GM12878 (cell line): ENCODE results near the gene SNRNP200. TPM values are rescaled to one million over a fixed set of nuclear protein-coding genes. Genes with fewer than 3 reads are reported as not detected.

Source experiments
- ATAC-seq: fragments of 200-7000 bp; cut with Tn5 transposase; 3 replicates; pipeline ENCODE4 v1.9.1; 2020; ENCODE audit warnings: mild to moderate bottlenecking, moderate library complexity
- BruUV-seq: library from RNA; stranded (reverse); fragments of 400-500 nt; replicated peaks from 2 replicates; lab custom pipeline; 2021; lab: Mats Ljungman, UMichigan
- CTCF ChIA-PET: fragments of 300-600 bp; sonication (Branson Sonifier 250); formaldehyde crosslinking; extraction: SDS; loops from one replicate; lab custom pipeline; 2021; ENCODE audit warnings: inconsistent platforms; lab: Yijun Ruan, JAX
- POLR2A ChIA-PET: fragments of 350-600 bp; formaldehyde crosslinking; extraction: SDS; loops from one replicate; lab custom pipeline; 2021; ENCODE audit warnings: inconsistent platforms; lab: Charles Lee
- RAD21 ChIA-PET: fragments of 300-600 bp; sonication (Branson Sonifier 250); formaldehyde crosslinking; loops from one replicate; lab custom pipeline; 2023; ENCODE audit warnings: antibody characterized with exemption; ENCODE audit not compliant: unreplicated experiment; lab: Charles Lee
- SMC1A ChIA-PET: fragments of 300-600 bp; sonication (Branson Sonifier 250); formaldehyde crosslinking; loops from one replicate; lab custom pipeline; 2023; ENCODE audit not compliant: unreplicated experiment, uncharacterized antibody; lab: Charles Lee
- DNase-seq: peaks from one replicate; pipeline ENCODE4 v3.0.0-alpha.2; 2011; ENCODE audit warnings: low read depth, low spot score
- FAIRE-seq: peaks from 3 replicates; lab custom pipeline; 2011; peaks lifted over from hg19 to GRCh38; lab: Jason Lieb, UNC
- H2AFZ ChIP-seq: 2 replicates; pipeline ENCODE4 v1.6.0; 2011; ENCODE audit warnings: low read depth, low read length, control low read depth; ENCODE audit not compliant: control insufficient read depth
- H3K27ac ChIP-seq: 2 replicates; pipeline ENCODE4 v1.5.1; 2011; ENCODE audit warnings: control low read depth; ENCODE audit not compliant: control insufficient read depth, insufficient read depth
- H3K27me3 ChIP-seq, 2 experiments: replicated peaks in 1 of 2; 2 replicates each; pipeline versions ENCODE4 v1.6.0 to v1.6.1; 2011; ENCODE audit warnings: low read length in 1 of 2; ENCODE audit not compliant: control insufficient read depth in 2 of 2, insufficient read depth in 2 of 2
- H3K36me3 ChIP-seq, 2 experiments: 2 replicates each; pipeline ENCODE4 v1.5.1; 2011; ENCODE audit warnings: low read length in 1 of 2; ENCODE audit not compliant: control insufficient read depth in 2 of 2, insufficient read depth in 2 of 2
- H3K4me1 ChIP-seq: 2 replicates; pipeline ENCODE4 v1.6.1; 2011; ENCODE audit warnings: mild to moderate bottlenecking, low read length, moderate library complexity, mixed read lengths; ENCODE audit not compliant: control insufficient read depth, insufficient read depth
- H3K4me2 ChIP-seq: 2 replicates; pipeline ENCODE4 v1.6.0; 2011; ENCODE audit warnings: control low read depth; ENCODE audit not compliant: control insufficient read depth, insufficient read depth
- H3K4me3 ChIP-seq: fragments of 200-600 bp; sonication (generic); 2 replicates; pipeline ENCODE4 v1.5.1; 2016
- H3K79me2 ChIP-seq: 2 replicates; pipeline ENCODE4 v1.6.0; 2011; ENCODE audit warnings: low read length; ENCODE audit not compliant: control insufficient read depth, insufficient read depth
- H3K9ac ChIP-seq: 2 replicates; pipeline ENCODE4 v1.8.0; 2011; ENCODE audit warnings: low read length, control low read depth, mixed read lengths; ENCODE audit not compliant: control insufficient read depth, insufficient read depth
- H3K9me3 ChIP-seq: replicated peaks from 3 replicates; pipeline ENCODE4 v1.5.1; 2011; ENCODE audit warnings: mild to moderate bottlenecking, low read length; ENCODE audit not compliant: control insufficient read depth, insufficient read depth
- H4K20me1 ChIP-seq: 2 replicates; pipeline ENCODE4 v1.6.0; 2011; ENCODE audit not compliant: control insufficient read depth, insufficient read depth
- CEBPB ChIP-seq, 2 experiments: fragments of 150-350 bp in 1 of 2; IDR thresholded peaks; 2 replicates each; pipeline ENCODE4 v1.6.1; 2012 to 2014; ENCODE audit warnings: low read depth in 2 of 2, low read length in 2 of 2, borderline replicate concordance in 1 of 2, inconsistent platforms in 1 of 2
- EP300 ChIP-seq, 2 experiments: fragments of 150-350 bp in 1 of 2; IDR thresholded peaks; 2 replicates each; pipeline ENCODE4 v1.6.1; 2011 to 2012; ENCODE audit warnings: low read depth in 2 of 2, low read length in 2 of 2, borderline replicate concordance in 1 of 2, improper control_type of control experiment in 1 of 2, inconsistent platforms in 1 of 2; ENCODE audit not compliant: control insufficient read depth in 1 of 2
- ESRRA ChIP-seq: IDR thresholded peaks from 2 replicates; pipeline ENCODE4 v1.6.1; 2012; ENCODE audit warnings: mild to moderate bottlenecking, low read length, improper control_type of control experiment
- FOS ChIP-seq: IDR thresholded peaks from 3 replicates; pipeline ENCODE4 v1.6.1; 2011; ENCODE audit warnings: borderline replicate concordance; ENCODE audit not compliant: insufficient read length; ENCODE audit errors: extremely low read depth
- HDAC2 ChIP-seq: fragments of 200-600 bp; sonication (generic); IDR thresholded peaks from 2 replicates; pipeline ENCODE4 v1.6.1; 2017
- MAX ChIP-seq: IDR thresholded peaks from 2 replicates; pipeline ENCODE4 v1.6.1; 2012; ENCODE audit warnings: low read depth, low read length, improper control_type of control experiment
- POLR2AphosphoS2 ChIP-seq: IDR thresholded peaks from 2 replicates; pipeline ENCODE4 v1.6.1; 2011; ENCODE audit warnings: low read depth, mild to moderate bottlenecking, low read length, improper control_type of control experiment, moderate library complexity
- RELB ChIP-seq: fragments of 450-650 bp; IDR thresholded peaks from 2 replicates; pipeline ENCODE4 v1.6.1; 2017; ENCODE audit warnings: low read depth, mild to moderate bottlenecking, moderate library complexity
- SPI1 ChIP-seq: IDR thresholded peaks from 2 replicates; pipeline ENCODE4 v1.6.1; 2011; ENCODE audit warnings: low read depth, mild to moderate bottlenecking, low read length, moderate library complexity, borderline replicate concordance; ENCODE audit not compliant: insufficient read depth
- SUPT20H ChIP-seq: IDR thresholded peaks from 2 replicates; pipeline ENCODE4 v1.6.1; 2011; ENCODE audit warnings: low read depth, mild to moderate bottlenecking, low read length, moderate library complexity, borderline replicate concordance; ENCODE audit not compliant: control insufficient read depth
- TCF3 ChIP-seq: IDR thresholded peaks from 2 replicates; pipeline ENCODE4 v1.6.1; 2012; ENCODE audit warnings: low read depth, mild to moderate bottlenecking, low read length, borderline replicate concordance; ENCODE audit not compliant: insufficient read depth
- whole genome bisulfite sequencing: methylation state at CpG from one replicate; pipeline ENCODE4 v1.1.6; 2016; ENCODE audit warnings: low lambda C conversion rate; ENCODE audit not compliant: insufficient replicate concordance, insufficient coverage; ENCODE audit errors: missing lambda C conversion rate; 5-methylcytosine and 5-hydroxymethylcytosine counted together
- in situ Hi-C: fragments of 300-500 bp; cut with MboI; formaldehyde crosslinking; loops from 9 replicates; pipeline ENCODE4 v1.14.3; 2018; ENCODE audit warnings: mixed read lengths
- intact Hi-C: fragments of 100-400 bp; cut with micrococcal nuclease; formaldehyde crosslinking; loops from one replicate; pipeline ENCODE4 v1.14.2; 2022; ENCODE audit not compliant: unreplicated experiment
- polyA plus RNA-seq, 11 experiments: library from polyadenylated mRNA; depleted of rRNA in 4 of 11; unstranded in 6 of 11; stranded (reverse) in 5 of 11; fragments of >200 nt; fragmentation: Nextera tagmentation in 4 of 11; fragmentation: Illumina TruSeq in 1 of 11; extraction: Ambion mirVana in 4 of 11; extraction: Trizol in 1 of 11; gene quantifications; 1 replicate in 1 of 11; 2 replicates in 10 of 11; pipeline versions ENCODE4 v1.2.1 to v1.2.3, GENCODE V29; 2011 to 2016; ENCODE audit warnings: inconsistent platforms in 2 of 11, missing spikeins in 2 of 11, low read depth in 1 of 11
- total RNA-seq, 4 experiments: library from RNA; depleted of rRNA in 3 of 4; stranded (reverse); fragments of >200 nt in 3 of 4; fragmentation: Illumina TruSeq in 1 of 4; extraction: Trizol in 1 of 4; gene quantifications; 2 replicates each; pipeline versions ENCODE4 v1.2.1 to v1.2.3, GENCODE V29; 2013 to 2021
- TF ChIP-seq, protein P1 (sequence below): fragments of 450-650 bp; IDR thresholded peaks from 2 replicates; pipeline ENCODE4 v1.6.1; 2018; ENCODE audit warnings: mild to moderate bottlenecking, low read depth, moderate library complexity; ENCODE audit not compliant: partially characterized antibody
- TF ChIP-seq, protein P2 (sequence below): fragments of 450-650 bp; formaldehyde crosslinking; IDR thresholded peaks from 2 replicates; pipeline ENCODE4 v1.4.0; 2022; ENCODE audit warnings: mild to moderate bottlenecking, moderate library complexity

Gene SNRNP200
- total and polyA plus RNA-seq, 10 of the 15 experiments (the other 5 are each of a cell fraction or from before 2014, with no cell fraction given): 59.2 to 176 (median 106) TPM

DNA sequence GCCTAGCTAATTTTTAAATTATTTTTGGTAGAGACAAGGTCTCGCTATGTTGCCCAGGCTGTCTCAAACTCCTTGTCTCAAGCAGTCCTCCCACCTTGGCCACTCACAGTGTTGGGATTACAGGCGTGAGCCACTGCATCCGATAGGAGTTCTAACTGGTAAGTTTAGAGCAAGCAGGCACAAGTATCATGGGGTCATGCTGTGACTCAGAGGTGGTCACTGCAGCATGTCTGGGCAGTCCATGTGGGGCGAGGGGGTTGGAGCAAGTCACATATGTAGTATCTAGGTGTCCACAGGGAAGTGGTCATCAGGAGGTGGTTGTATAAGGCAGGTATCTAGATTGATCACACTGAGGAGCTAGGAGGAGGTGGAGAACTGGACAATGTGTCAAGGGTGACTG lies 74.0 kb downstream of the SNRNP200 start:
- intact Hi-C loops: no loop called here
- POLR2A ChIA-PET: interaction anchor here (0.8 to 4.0 kb wide), 3 partner anchors 8 to 25 kb away, joined by 4 to 17 read pairs (median 13); partner anchors contain the start of gene STARD7
- no TSS peak for BruUV-seq
- no peak for DNase-seq
- no peak for FAIRE-seq
- Histone ChIP-seq H3K9me3 (no peaks in the 10 kb centered on the region), H3K79me2 (peaks cover 3% of the 10 kb centered on the region; the same call in 1 of the 2 replicates), H3K9ac (no peak overlapping the region), H3K4me2 (no peak overlapping the region), H3K27me3 (no peaks in the 10 kb centered on the region), H2AFZ (no peak overlapping the region), H3K27ac (no peak overlapping the region), H3K4me3 (no peak overlapping the region), H3K36me3 (no peaks in the 10 kb centered on the region), H3K4me1 (peaks cover 21% of the 10 kb centered on the region), H4K20me1 (no peaks in the 10 kb centered on the region)
- in situ Hi-C loops: no loop called here
- RAD21 ChIA-PET: interaction anchor here (0.7 to 6.0 kb wide), 2 partner anchors 28 to 119 kb away, joined by 3 to 93 read pairs; no protein-coding TSS in a partner anchor
- SMC1A ChIA-PET: interaction anchor here (1.3 to 9.6 kb wide), 4 partner anchors 10 to 57 kb away, joined by 5 to 116 read pairs (median 41); no protein-coding TSS in a partner anchor
- no peak for ATAC-seq
- CTCF ChIA-PET: interaction anchor here (1.0 to 5.6 kb wide), 4 partner anchors 10 to 296 kb away, joined by 3 to 76 read pairs (median 18); partner anchors contain the start of gene STARD7
- 93% methylated on average over 4 of the region's 4 CpGs for WGBS
- no peak for TF ChIP-seq EP300 (IDR thresholded peaks at IDR 0.05; ENCODE audit: borderline replicate concordance in 1 of 2, control insufficient read depth in 1 of 2, low read depth in 2 of 2, low read length in 2 of 2)
- no peak for TF ChIP-seq SUPT20H
- no peak for TF ChIP-seq HDAC2
- no peak for TF ChIP-seq RELB
- TF ChIP-seq, protein P1, sequence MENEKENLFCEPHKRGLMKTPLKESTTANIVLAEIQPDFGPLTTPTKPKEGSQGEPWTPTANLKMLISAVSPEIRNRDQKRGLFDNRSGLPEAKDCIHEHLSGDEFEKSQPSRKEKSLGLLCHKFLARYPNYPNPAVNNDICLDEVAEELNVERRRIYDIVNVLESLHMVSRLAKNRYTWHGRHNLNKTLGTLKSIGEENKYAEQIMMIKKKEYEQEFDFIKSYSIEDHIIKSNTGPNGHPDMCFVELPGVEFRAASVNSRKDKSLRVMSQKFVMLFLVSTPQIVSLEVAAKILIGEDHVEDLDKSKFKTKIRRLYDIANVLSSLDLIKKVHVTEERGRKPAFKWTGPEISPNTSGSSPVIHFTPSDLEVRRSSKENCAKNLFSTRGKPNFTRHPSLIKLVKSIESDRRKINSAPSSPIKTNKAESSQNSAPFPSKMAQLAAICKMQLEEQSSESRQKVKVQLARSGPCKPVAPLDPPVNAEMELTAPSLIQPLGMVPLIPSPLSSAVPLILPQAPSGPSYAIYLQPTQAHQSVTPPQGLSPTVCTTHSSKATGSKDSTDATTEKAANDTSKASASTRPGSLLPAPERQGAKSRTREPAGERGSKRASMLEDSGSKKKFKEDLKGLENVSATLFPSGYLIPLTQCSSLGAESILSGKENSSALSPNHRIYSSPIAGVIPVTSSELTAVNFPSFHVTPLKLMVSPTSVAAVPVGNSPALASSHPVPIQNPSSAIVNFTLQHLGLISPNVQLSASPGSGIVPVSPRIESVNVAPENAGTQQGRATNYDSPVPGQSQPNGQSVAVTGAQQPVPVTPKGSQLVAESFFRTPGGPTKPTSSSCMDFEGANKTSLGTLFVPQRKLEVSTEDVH: no peak
- no peak for TF ChIP-seq TCF3
- no peak for TF ChIP-seq CEBPB (IDR thresholded peaks at IDR 0.05; ENCODE audit: borderline replicate concordance in 1 of 2, low read depth in 2 of 2, low read length in 2 of 2)
- TF ChIP-seq MAX: no peak
- TF ChIP-seq SPI1: no peak
- TF ChIP-seq, protein P2, sequence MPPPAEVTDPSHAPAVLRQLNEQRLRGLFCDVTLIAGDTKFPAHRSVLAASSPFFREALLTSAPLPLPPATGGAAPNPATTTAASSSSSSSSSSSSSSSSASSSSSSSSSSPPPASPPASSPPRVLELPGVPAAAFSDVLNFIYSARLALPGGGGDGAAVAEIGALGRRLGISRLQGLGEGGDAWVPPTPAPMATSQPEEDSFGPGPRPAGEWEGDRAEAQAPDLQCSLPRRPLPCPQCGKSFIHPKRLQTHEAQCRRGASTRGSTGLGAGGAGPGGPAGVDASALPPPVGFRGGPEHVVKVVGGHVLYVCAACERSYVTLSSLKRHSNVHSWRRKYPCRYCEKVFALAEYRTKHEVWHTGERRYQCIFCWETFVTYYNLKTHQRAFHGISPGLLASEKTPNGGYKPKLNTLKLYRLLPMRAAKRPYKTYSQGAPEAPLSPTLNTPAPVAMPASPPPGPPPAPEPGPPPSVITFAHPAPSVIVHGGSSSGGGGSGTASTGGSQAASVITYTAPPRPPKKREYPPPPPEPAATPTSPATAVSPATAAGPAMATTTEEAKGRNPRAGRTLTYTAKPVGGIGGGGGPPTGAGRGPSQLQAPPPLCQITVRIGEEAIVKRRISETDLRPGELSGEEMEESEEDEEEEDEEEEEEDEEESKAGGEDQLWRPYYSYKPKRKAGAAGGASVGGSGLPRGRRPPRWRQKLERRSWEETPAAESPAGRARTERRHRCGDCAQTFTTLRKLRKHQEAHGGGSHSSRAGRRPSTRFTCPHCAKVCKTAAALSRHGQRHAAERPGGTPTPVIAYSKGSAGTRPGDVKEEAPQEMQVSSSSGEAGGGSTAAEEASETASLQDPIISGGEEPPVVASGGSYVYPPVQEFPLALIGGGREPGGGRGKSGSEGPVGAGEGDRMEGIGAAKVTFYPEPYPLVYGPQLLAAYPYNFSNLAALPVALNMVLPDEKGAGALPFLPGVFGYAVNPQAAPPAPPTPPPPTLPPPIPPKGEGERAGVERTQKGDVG (CRISPR knock-in tag): no peak
- TF ChIP-seq POLR2AphosphoS2: no peak
- TF ChIP-seq ESRRA: no peak
- TF ChIP-seq FOS: no peak
